ENCODE measurements around the gene SPAG6.

SPAG6 gene

GRCh38 chr10:22315455-22316285 lies 29.6 kb upstream of the SPAG6 start:
- H3K4me1 ChIP-seq (ENCODE audit: control insufficient read depth, insufficient read depth, low read length, poor library complexity, severe bottlenecking) = peaks cover 4% of the 10 kb centered on the region

GRCh38 chr10:22316286-22317075 lies 28.8 kb upstream of the SPAG6 start, which contains the start of gene COMMD3:
TSS of gene COMMD3 (plus strand) at chr10:22316388. CDS start at chr10:22316418, 30 bp downstream.
- peak; percentile 56 to 72 (median 70) for DNase-seq
- Histone ChIP-seq H3K36me3 (ENCODE audit: control insufficient read depth, insufficient read depth, low read length) (no peaks in the 10 kb centered on the region), H3K27me3 (replicated peaks; ENCODE audit: control insufficient read depth, insufficient read depth, low read length, poor library complexity, severe bottlenecking) (peaks cover 5% of the 10 kb centered on the region), H3K4me1 (ENCODE audit: control insufficient read depth, insufficient read depth, low read length, poor library complexity, severe bottlenecking) (peaks cover 4% of the 10 kb centered on the region), H3K4me3 (ENCODE audit: insufficient read depth, low read depth, low read length, poor library complexity, severe bottlenecking) (peak within 1 kb of the TSS; percentile 87), H3K27ac (ENCODE audit: insufficient read depth, low read length, poor library complexity, severe bottlenecking) (peak within 1 kb of the TSS; percentile 73), H3K9me3 (ENCODE audit: control insufficient read depth, low read length) (no peaks in the 10 kb centered on the region)

More at GRCh38 chr10:22315455-22316285, 29.6 kb upstream of the SPAG6 start:
- Histone ChIP-seq H3K4me3 (ENCODE audit: insufficient read depth, low read depth, low read length, poor library complexity, severe bottlenecking) (peak overlapping the region; percentile 87), H3K9me3 (ENCODE audit: control insufficient read depth, low read length) (no peaks in the 10 kb centered on the region), H3K27me3 (replicated peaks; ENCODE audit: control insufficient read depth, insufficient read depth, low read length, poor library complexity, severe bottlenecking) (peaks cover 5% of the 10 kb centered on the region), H3K36me3 (ENCODE audit: control insufficient read depth, insufficient read depth, low read length) (no peaks in the 10 kb centered on the region), H3K27ac (ENCODE audit: insufficient read depth, low read length, poor library complexity, severe bottlenecking) (peak overlapping the region; percentile 73)
- DNase-seq = no peak

GRCh38 chr10:22317076-22317370 lies 28.3 kb upstream of the SPAG6 start:
- H3K4me3 ChIP-seq (ENCODE audit: insufficient read depth, low read depth, low read length, poor library complexity, severe bottlenecking) = peak overlapping the region; percentile 87
- H3K27me3 ChIP-seq (replicated peaks; ENCODE audit: control insufficient read depth, insufficient read depth, low read length, poor library complexity, severe bottlenecking) = peaks cover 5% of the 10 kb centered on the region
- H3K4me1 ChIP-seq (ENCODE audit: control insufficient read depth, insufficient read depth, low read length, poor library complexity, severe bottlenecking) = peaks cover 4% of the 10 kb centered on the region
- H3K36me3 ChIP-seq (ENCODE audit: control insufficient read depth, insufficient read depth, low read length) = no peaks in the 10 kb centered on the region
- no peaks in the 10 kb centered on the region for H3K9me3 ChIP-seq (ENCODE audit: control insufficient read depth, low read length)
- no peak for DNase-seq
- peak overlapping the region; percentile 73 for H3K27ac ChIP-seq (ENCODE audit: insufficient read depth, low read length, poor library complexity, severe bottlenecking)

GRCh38 chr10:22317771-22318565 lies 27.3 kb upstream of the SPAG6 start:
- H3K4me1 ChIP-seq (ENCODE audit: control insufficient read depth, insufficient read depth, low read length, poor library complexity, severe bottlenecking) = peaks cover 8% of the 10 kb centered on the region
- no peaks in the 10 kb centered on the region for H3K36me3 ChIP-seq (ENCODE audit: control insufficient read depth, insufficient read depth, low read length)
- no peak overlapping the region for H3K4me3 ChIP-seq (ENCODE audit: insufficient read depth, low read depth, low read length, poor library complexity, severe bottlenecking)
- no peaks in the 10 kb centered on the region for H3K9me3 ChIP-seq (ENCODE audit: control insufficient read depth, low read length)
- H3K27me3 ChIP-seq (replicated peaks; ENCODE audit: control insufficient read depth, insufficient read depth, low read length, poor library complexity, severe bottlenecking) = peaks cover 8% of the 10 kb centered on the region
- no peak overlapping the region for H3K27ac ChIP-seq (ENCODE audit: insufficient read depth, low read length, poor library complexity, severe bottlenecking)
- no peak for DNase-seq

GRCh38 chr10:22318772-22319171 lies 26.5 kb upstream of the SPAG6 start:
- no peak for DNase-seq
- no peak overlapping the region for H3K27ac ChIP-seq (ENCODE audit: insufficient read depth, low read length, poor library complexity, severe bottlenecking)
- H3K36me3 ChIP-seq (ENCODE audit: control insufficient read depth, insufficient read depth, low read length) = no peaks in the 10 kb centered on the region

GRCh38 chr10:22319547-22319979 lies 25.7 kb upstream of the SPAG6 start:
- H3K27me3 ChIP-seq (replicated peaks; ENCODE audit: control insufficient read depth, insufficient read depth, low read length, poor library complexity, severe bottlenecking) = peaks cover 15% of the 10 kb centered on the region
- H3K36me3 ChIP-seq (ENCODE audit: control insufficient read depth, insufficient read depth, low read length) = no peaks in the 10 kb centered on the region
- no peaks in the 10 kb centered on the region for H3K9me3 ChIP-seq (ENCODE audit: control insufficient read depth, low read length)
- H3K4me1 ChIP-seq (ENCODE audit: control insufficient read depth, insufficient read depth, low read length, poor library complexity, severe bottlenecking) = peaks cover 15% of the 10 kb centered on the region
- no peak overlapping the region for H3K27ac ChIP-seq (ENCODE audit: insufficient read depth, low read length, poor library complexity, severe bottlenecking)
- peak overlapping the region; percentile 41 for H3K4me3 ChIP-seq (ENCODE audit: insufficient read depth, low read depth, low read length, poor library complexity, severe bottlenecking)
- no peak for DNase-seq

More at GRCh38 chr10:22318772-22319171, 26.5 kb upstream of the SPAG6 start:
- Histone ChIP-seq H3K27me3 (replicated peaks; ENCODE audit: control insufficient read depth, insufficient read depth, low read length, poor library complexity, severe bottlenecking) (peaks cover 15% of the 10 kb centered on the region), H3K9me3 (ENCODE audit: control insufficient read depth, low read length) (no peaks in the 10 kb centered on the region), H3K4me1 (ENCODE audit: control insufficient read depth, insufficient read depth, low read length, poor library complexity, severe bottlenecking) (peaks cover 8% of the 10 kb centered on the region), H3K4me3 (ENCODE audit: insufficient read depth, low read depth, low read length, poor library complexity, severe bottlenecking) (no peak overlapping the region)

- DNase-seq = no peak
- Histone ChIP-seq H3K27me3 (replicated peaks; ENCODE audit: control insufficient read depth, insufficient read depth, low read length, poor library complexity, severe bottlenecking) (peaks cover 15% of the 10 kb centered on the region), H3K27ac (ENCODE audit: insufficient read depth, low read length, poor library complexity, severe bottlenecking) (peak overlapping the region; percentile 27), H3K9me3 (ENCODE audit: control insufficient read depth, low read length) (no peaks in the 10 kb centered on the region), H3K4me3 (ENCODE audit: insufficient read depth, low read depth, low read length, poor library complexity, severe bottlenecking) (peak overlapping the region; percentile 41), H3K4me1 (ENCODE audit: control insufficient read depth, insufficient read depth, low read length, poor library complexity, severe bottlenecking) (peaks cover 16% of the 10 kb centered on the region), H3K36me3 (ENCODE audit: control insufficient read depth, insufficient read depth, low read length) (no peaks in the 10 kb centered on the region)
Observed at GRCh38 chr10:22319980-22320558, 25.2 kb upstream of the SPAG6 start.

- Histone ChIP-seq H3K9me3 (ENCODE audit: control insufficient read depth, low read length) (no peaks in the 10 kb centered on the region), H3K27ac (ENCODE audit: insufficient read depth, low read length, poor library complexity, severe bottlenecking) (peak within 1 kb of the TSS; percentile 77), H3K4me1 (ENCODE audit: control insufficient read depth, insufficient read depth, low read length, poor library complexity, severe bottlenecking) (peaks cover 16% of the 10 kb centered on the region), H3K27me3 (replicated peaks; ENCODE audit: control insufficient read depth, insufficient read depth, low read length, poor library complexity, severe bottlenecking) (peaks cover 15% of the 10 kb centered on the region), H3K4me3 (ENCODE audit: insufficient read depth, low read depth, low read length, poor library complexity, severe bottlenecking) (peak within 1 kb of the TSS; percentile 95), H3K36me3 (ENCODE audit: control insufficient read depth, insufficient read depth, low read length) (no peaks in the 10 kb centered on the region)
- peak; percentile 56 to 63 (median 59) for DNase-seq
Observed at GRCh38 chr10:22320591-22321155, 24.6 kb upstream of the SPAG6 start, which contains the start of gene BMI1. TSS of gene BMI1 (plus strand) at chr10:22321099. CDS start at chr10:22326450, 5,351 bp downstream.

Measured in effector memory CD4-positive, alpha-beta T cell (primary cell).